HepG2 (cell line): ENCODE data around the gene PAPOLB. TPM values are rescaled to one million over a fixed set of nuclear protein-coding genes. Genes with fewer than 3 reads are reported as not detected.

Experiments used
- BCL6 ChIP-seq: IDR thresholded peaks from 2 replicates; pipeline ENCODE4 v1.6.1; 2016; ENCODE audit warnings: missing genetic modification reagents, missing compliant biosample characterization
- IRF2 ChIP-seq: IDR thresholded peaks from 2 replicates; pipeline ENCODE4 v1.6.1; 2018; ENCODE audit warnings: missing genetic modification reagents, missing compliant biosample characterization
- IRX3 ChIP-seq: sonication (generic); formaldehyde crosslinking; IDR thresholded peaks from 2 replicates; pipeline ENCODE4 v1.8.1; 2023; ENCODE audit warnings: mild to moderate bottlenecking, low read depth, missing genetic modification reagents, borderline replicate concordance
- KAT2B ChIP-seq: fragments of 150-350 bp; IDR thresholded peaks from 2 replicates; pipeline ENCODE4 v1.6.1; 2014; ENCODE audit warnings: low read depth, low read length, borderline replicate concordance
- NCOA2 ChIP-seq: sonication (generic); formaldehyde crosslinking; IDR thresholded peaks from 2 replicates; pipeline ENCODE4 v1.8.0; 2022; ENCODE audit warnings: inconsistent platforms
- POLR2A ChIP-seq, 2 experiments: IDR thresholded peaks; 2 replicates each; pipeline ENCODE4 v1.6.1; 2011; ENCODE audit warnings: low read depth in 2 of 2, low read length in 2 of 2, mild to moderate bottlenecking in 1 of 2, moderate library complexity in 1 of 2; ENCODE audit not compliant: insufficient read depth in 1 of 2
- SAFB2 ChIP-seq: sonication (generic); formaldehyde crosslinking; IDR thresholded peaks from 2 replicates; pipeline ENCODE4 v1.5.1; 2020; ENCODE audit warnings: missing genetic modification reagents, low read depth, mild to moderate bottlenecking, borderline replicate concordance
- SP140L ChIP-seq: sonication (generic); formaldehyde crosslinking; IDR thresholded peaks from 2 replicates; pipeline ENCODE4 v1.4.0; 2020; ENCODE audit warnings: missing genetic modification reagents, borderline replicate concordance
- ZMYM3 ChIP-seq: sonication (generic); formaldehyde crosslinking; IDR thresholded peaks from 2 replicates; pipeline ENCODE4 v1.5.1; 2020; ENCODE audit warnings: mild to moderate bottlenecking, missing genetic modification reagents
- ZNF121 ChIP-seq: sonication (generic); formaldehyde crosslinking; IDR thresholded peaks from 2 replicates; pipeline ENCODE4 v1.5.0; 2020; ENCODE audit warnings: mild to moderate bottlenecking, missing genetic modification reagents
- ZNF230 ChIP-seq: sonication (generic); formaldehyde crosslinking; IDR thresholded peaks from 2 replicates; pipeline ENCODE4 v1.4.0; 2020; ENCODE audit warnings: mild to moderate bottlenecking, missing genetic modification reagents
- ZNF598 ChIP-seq: sonication (generic); formaldehyde crosslinking; IDR thresholded peaks from 2 replicates; pipeline ENCODE4 v1.5.1; 2020; ENCODE audit warnings: mild to moderate bottlenecking, missing genetic modification reagents, borderline replicate concordance
- ZNF619 ChIP-seq: sonication (generic); formaldehyde crosslinking; IDR thresholded peaks from 2 replicates; pipeline ENCODE4 v1.4.0; 2020; ENCODE audit warnings: mild to moderate bottlenecking, missing genetic modification reagents
- ZNF878 ChIP-seq: sonication (generic); formaldehyde crosslinking; IDR thresholded peaks from 2 replicates; pipeline ENCODE4 v1.8.1; 2023; ENCODE audit warnings: mild to moderate bottlenecking, missing genetic modification reagents, moderate library complexity
- polyA plus RNA-seq, 8 experiments: library from polyadenylated mRNA; depleted of rRNA in 3 of 8; stranded (reverse) in 7 of 8; unstranded in 1 of 8; fragments of >200 nt; fragmentation: Illumina TruSeq in 4 of 8; extraction: Trizol in 4 of 8; gene quantifications; 2 replicates each; pipeline versions ENCODE4 v1.2.1 to v1.2.3, GENCODE V29; 2011 to 2016; ENCODE audit warnings: low read depth in 4 of 8, missing spikeins in 1 of 8, mixed read lengths in 1 of 8; ENCODE audit not compliant: insufficient read depth in 1 of 8
- total RNA-seq, 5 experiments: library from RNA; depleted of rRNA; stranded (reverse); fragments of >200 nt; fragmentation: Illumina TruSeq; extraction: Trizol; gene quantifications; 2 replicates each; pipeline ENCODE4 v1.2.3, GENCODE V29; 2016; ENCODE audit warnings: low read depth in 1 of 5
- TF ChIP-seq, protein P1 (sequence below): sonication (generic); formaldehyde crosslinking; IDR thresholded peaks from 2 replicates; pipeline ENCODE4 v1.5.1; 2020; ENCODE audit warnings: missing genetic modification reagents, mild to moderate bottlenecking, borderline replicate concordance
- TF ChIP-seq, protein P2 (sequence below), 2 experiments: sonication (generic) in 1 of 2; formaldehyde crosslinking in 1 of 2; IDR thresholded peaks; 2 replicates each; pipeline versions ENCODE4 v1.4.0 to v1.6.1; 2018 to 2020; ENCODE audit warnings: missing genetic modification reagents in 2 of 2, borderline replicate concordance in 1 of 2, low read depth in 1 of 2, mild to moderate bottlenecking in 1 of 2, missing biosample characterization in 1 of 2
- TF ChIP-seq, protein P3 (sequence below): sonication (generic); formaldehyde crosslinking; IDR thresholded peaks from 2 replicates; pipeline ENCODE4 v1.4.0; 2020; ENCODE audit warnings: missing genetic modification reagents
- TF ChIP-seq, protein P4 (sequence below): sonication (generic); formaldehyde crosslinking; IDR thresholded peaks from 2 replicates; pipeline ENCODE4 v1.4.0; 2020; ENCODE audit warnings: mild to moderate bottlenecking, missing genetic modification reagents

PAPOLB gene
- total and polyA plus RNA-seq, 2 of the 13 experiments (the other 11 are each of a cell fraction or from before 2014, with no cell fraction given): not detected

DNA sequence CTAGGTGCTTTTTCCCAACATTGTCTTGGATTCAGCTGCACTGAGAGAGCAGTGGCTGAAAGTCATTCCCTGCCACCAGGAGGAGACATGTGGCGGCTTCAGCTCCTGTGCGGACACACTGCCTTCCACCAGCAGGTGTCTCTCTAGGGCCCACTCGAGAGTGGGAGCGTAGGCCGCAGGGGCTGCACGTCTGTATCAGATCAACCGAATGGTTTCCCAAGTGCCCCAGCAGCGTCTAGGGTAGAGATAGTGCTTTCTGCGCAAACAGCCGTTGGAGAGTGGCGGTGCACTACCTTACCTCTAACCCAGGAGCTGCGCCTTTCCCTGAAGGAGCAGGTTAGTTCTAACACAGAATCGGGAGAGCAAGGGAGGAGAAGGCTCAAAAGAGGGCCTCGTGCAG is 31.7 kb downstream of the PAPOLB start (continued):
- TF ChIP-seq, protein P1, sequence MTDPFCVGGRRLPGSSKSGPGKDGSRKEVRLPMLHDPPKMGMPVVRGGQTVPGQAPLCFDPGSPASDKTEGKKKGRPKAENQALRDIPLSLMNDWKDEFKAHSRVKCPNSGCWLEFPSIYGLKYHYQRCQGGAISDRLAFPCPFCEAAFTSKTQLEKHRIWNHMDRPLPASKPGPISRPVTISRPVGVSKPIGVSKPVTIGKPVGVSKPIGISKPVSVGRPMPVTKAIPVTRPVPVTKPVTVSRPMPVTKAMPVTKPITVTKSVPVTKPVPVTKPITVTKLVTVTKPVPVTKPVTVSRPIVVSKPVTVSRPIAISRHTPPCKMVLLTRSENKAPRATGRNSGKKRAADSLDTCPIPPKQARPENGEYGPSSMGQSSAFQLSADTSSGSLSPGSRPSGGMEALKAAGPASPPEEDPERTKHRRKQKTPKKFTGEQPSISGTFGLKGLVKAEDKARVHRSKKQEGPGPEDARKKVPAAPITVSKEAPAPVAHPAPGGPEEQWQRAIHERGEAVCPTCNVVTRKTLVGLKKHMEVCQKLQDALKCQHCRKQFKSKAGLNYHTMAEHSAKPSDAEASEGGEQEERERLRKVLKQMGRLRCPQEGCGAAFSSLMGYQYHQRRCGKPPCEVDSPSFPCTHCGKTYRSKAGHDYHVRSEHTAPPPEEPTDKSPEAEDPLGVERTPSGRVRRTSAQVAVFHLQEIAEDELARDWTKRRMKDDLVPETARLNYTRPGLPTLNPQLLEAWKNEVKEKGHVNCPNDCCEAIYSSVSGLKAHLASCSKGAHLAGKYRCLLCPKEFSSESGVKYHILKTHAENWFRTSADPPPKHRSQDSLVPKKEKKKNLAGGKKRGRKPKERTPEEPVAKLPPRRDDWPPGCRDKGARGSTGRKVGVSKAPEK (CRISPR knock-in tag): no peak
- TF ChIP-seq IRF2 (CRISPR knock-in tag) (peak; percentile 69), ZNF230 (CRISPR knock-in tag) (no peak), IRX3 (CRISPR knock-in tag) (no peak), KAT2B (no peak), NCOA2 (no peak), POLR2A (IDR thresholded peaks at IDR 0.05; ENCODE audit: insufficient read depth in 1 of 2, low read depth in 2 of 2, low read length in 2 of 2) (no peak), SP140L (CRISPR knock-in tag) (no peak), ZNF878 (CRISPR knock-in tag) (no peak), ZNF121 (CRISPR knock-in tag) (no peak), SAFB2 (CRISPR knock-in tag) (no peak), ZNF619 (no peak), ZMYM3 (CRISPR knock-in tag) (no peak), ZNF598 (CRISPR knock-in tag) (no peak), BCL6 (CRISPR knock-in tag) (peak; percentile 40; the same call in 1 of the 2 replicates)
- TF ChIP-seq, protein P2, sequence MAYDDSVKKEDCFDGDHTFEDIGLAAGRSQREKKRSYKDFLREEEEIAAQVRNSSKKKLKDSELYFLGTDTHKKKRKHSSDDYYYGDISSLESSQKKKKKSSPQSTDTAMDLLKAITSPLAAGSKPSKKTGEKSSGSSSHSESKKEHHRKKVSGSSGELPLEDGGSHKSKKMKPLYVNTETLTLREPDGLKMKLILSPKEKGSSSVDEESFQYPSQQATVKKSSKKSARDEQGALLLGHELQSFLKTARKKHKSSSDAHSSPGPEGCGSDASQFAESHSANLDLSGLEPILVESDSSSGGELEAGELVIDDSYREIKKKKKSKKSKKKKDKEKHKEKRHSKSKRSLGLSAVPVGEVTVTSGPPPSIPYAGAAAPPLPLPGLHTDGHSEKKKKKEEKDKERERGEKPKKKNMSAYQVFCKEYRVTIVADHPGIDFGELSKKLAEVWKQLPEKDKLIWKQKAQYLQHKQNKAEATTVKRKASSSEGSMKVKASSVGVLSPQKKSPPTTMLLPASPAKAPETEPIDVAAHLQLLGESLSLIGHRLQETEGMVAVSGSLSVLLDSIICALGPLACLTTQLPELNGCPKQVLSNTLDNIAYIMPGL (CRISPR knock-in tag; IDR thresholded peaks at IDR 0.05; ENCODE audit: borderline replicate concordance in 1 of 2, low read depth in 1 of 2): peak; percentile 95 to 97
- TF ChIP-seq, protein P3, sequence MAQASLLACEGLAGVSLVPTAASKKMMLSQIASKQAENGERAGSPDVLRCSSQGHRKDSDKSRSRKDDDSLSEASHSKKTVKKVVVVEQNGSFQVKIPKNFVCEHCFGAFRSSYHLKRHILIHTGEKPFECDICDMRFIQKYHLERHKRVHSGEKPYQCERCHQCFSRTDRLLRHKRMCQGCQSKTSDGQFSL (CRISPR knock-in tag): no peak
- TF ChIP-seq, protein P4, sequence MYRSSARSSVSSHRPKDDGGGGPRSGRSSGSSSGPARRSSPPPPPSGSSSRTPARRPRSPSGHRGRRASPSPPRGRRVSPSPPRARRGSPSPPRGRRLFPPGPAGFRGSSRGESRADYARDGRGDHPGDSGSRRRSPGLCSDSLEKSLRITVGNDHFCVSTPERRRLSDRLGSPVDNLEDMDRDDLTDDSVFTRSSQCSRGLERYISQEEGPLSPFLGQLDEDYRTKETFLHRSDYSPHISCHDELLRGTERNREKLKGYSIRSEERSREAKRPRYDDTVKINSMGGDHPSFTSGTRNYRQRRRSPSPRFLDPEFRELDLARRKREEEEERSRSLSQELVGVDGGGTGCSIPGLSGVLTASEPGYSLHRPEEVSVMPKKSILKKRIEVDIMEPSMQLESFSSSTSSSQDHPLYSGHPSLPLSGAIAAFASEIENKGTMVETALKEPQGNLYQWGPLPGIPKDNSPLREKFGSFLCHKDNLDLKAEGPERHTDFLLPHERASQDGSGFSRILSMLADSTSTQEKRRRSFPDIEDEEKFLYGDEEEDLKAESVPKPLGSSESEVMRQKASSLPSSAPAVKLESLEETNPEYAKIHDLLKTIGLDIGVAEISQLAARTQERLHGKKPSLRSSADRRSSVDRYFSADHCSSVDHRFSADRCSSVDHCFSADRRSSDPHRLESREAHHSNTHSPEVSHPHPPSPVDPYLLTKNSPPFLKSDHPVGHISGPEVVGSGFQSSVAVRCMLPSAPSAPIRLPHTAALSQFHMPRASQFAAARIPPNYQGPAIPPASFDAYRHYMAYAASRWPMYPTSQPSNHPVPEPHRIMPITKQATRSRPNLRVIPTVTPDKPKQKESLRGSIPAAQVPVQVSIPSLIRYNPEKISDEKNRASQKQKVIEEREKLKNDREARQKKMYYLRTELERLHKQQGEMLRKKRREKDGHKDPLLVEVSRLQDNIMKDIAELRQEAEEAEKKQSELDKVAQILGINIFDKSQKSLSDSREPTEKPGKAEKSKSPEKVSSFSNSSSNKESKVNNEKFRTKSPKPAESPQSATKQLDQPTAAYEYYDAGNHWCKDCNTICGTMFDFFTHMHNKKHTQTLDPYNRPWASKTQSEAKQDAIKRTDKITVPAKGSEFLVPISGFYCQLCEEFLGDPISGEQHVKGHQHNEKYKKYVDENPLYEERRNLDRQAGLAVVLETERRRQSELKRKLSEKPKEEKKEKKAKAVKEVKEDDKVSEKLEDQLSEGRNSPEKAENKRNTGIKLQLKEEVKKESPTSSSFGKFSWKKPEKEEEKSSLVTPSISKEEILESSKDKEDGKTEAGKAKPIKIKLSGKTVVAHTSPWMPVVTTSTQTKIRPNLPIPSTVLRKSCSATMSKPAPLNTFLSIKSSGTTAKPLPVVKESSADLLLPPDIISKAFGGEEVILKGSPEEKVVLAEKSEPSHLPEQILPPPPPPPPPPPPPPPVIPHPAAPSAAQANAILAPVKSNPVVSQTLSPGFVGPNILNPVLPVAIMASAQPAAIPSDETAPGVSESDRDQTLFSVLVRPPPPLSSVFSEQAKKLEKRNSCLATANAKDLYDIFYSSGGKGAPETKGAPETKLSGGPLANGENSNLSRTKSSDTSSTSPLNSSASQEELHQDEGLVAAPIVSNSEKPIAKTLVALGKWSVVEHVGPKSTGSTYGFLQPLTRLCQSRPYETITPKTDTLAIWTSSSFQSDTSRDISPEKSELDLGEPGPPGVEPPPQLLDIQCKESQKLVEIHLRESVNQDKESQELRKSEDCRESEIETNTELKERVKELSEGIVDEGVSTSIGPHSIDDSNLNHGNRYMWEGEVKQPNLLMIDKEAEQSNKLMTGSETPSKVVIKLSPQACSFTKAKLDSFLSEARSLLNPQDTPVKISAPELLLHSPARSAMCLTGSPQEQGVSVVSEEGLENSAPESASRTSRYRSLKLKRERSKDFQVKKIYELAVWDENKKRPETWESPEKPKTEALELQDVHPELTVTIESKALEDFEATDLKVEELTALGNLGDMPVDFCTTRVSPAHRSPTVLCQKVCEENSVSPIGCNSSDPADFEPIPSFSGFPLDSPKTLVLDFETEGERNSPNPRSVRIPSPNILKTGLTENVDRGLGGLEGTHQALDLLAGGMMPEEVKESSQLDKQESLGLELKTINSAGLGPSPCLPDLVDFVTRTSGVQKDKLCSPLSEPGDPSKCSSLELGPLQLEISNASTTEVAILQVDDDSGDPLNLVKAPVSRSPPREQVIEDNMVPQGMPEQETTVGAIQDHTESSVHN (CRISPR knock-in tag): 0 out of 2 replicates have a peak, but pooled peaks have one; percentile 39
